ENCODE measurements around the gene HMMR.

DNA sequence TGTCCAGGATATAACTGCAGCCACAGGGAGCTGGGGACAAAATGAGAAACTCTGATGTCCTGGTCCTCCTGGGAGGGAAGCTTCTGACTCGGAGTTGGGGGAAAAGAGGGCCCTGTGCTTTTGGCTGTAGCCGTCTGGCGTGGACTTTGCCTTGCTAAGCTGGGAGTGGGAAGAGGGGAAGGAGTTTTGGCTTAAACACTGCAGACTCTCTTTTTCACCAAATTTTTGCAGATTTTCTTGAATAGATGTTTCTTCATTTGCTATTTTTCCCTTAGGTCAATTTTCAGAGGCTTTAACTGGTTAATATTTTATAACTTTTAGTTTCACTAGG, 29.3 kb downstream of the HMMR start:
- TF ChIP-seq, protein P1, sequence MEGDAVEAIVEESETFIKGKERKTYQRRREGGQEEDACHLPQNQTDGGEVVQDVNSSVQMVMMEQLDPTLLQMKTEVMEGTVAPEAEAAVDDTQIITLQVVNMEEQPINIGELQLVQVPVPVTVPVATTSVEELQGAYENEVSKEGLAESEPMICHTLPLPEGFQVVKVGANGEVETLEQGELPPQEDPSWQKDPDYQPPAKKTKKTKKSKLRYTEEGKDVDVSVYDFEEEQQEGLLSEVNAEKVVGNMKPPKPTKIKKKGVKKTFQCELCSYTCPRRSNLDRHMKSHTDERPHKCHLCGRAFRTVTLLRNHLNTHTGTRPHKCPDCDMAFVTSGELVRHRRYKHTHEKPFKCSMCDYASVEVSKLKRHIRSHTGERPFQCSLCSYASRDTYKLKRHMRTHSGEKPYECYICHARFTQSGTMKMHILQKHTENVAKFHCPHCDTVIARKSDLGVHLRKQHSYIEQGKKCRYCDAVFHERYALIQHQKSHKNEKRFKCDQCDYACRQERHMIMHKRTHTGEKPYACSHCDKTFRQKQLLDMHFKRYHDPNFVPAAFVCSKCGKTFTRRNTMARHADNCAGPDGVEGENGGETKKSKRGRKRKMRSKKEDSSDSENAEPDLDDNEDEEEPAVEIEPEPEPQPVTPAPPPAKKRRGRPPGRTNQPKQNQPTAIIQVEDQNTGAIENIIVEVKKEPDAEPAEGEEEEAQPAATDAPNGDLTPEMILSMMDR (conservative IDR thresholded peaks at IDR 0.05; ENCODE audit: low read depth, low read length): no peak
- no peak for TF ChIP-seq EZH2 (IDR thresholded peaks at IDR 0.05; ENCODE audit: borderline replicate concordance, low read depth, low read length, poor library complexity, severe bottlenecking)
